Caco-2 (cell line): ENCODE results near the gene KLHL40. TPM values are rescaled to one million over a fixed set of nuclear protein-coding genes. Genes with fewer than 3 reads are reported as not detected.

Experiments used
- BruUV-seq: library from RNA; stranded (reverse); fragments of 400-500 nt; replicated peaks from 2 replicates; lab custom pipeline; 2021; lab: Mats Ljungman, UMichigan
- CTCF ChIA-PET: fragments of 300-600 bp; sonication (Branson Sonifier 250); formaldehyde crosslinking; loops from one replicate; lab custom pipeline; 2022; ENCODE audit warnings: antibody characterized with exemption; lab: Charles Lee
- POLR2A ChIA-PET: fragments of 300-600 bp; sonication (Branson Sonifier 250); formaldehyde crosslinking; loops from one replicate; lab custom pipeline; 2022; ENCODE audit warnings: antibody characterized with exemption; lab: Charles Lee
- DNase-seq, 2 experiments: peaks; one replicate each; pipeline versions ENCODE4 v3.0.0 to v3.0.0-alpha.2; 2020 to 2022
- H3K27me3 ChIP-seq: replicated peaks from 2 replicates; pipeline ENCODE4 v1.6.0; 2011; ENCODE audit warnings: low read length; ENCODE audit not compliant: control insufficient read depth, insufficient read depth
- H3K36me3 ChIP-seq: 2 replicates; pipeline ENCODE4 v1.5.1; 2011; ENCODE audit warnings: low read length; ENCODE audit not compliant: control insufficient read depth, insufficient read depth
- H3K4me1 ChIP-seq: fragments of 250-450 bp; sonication (Bioruptor Pico); 2 replicates; pipeline ENCODE4 v1.5.1; 2020; ENCODE audit warnings: mild to moderate bottlenecking
- H3K4me3 ChIP-seq: 2 replicates; pipeline ENCODE4 v1.5.1; 2011; ENCODE audit warnings: low read depth, mild to moderate bottlenecking, control low read depth, low read length
- H3K9me3 ChIP-seq: fragments of 250-450 bp; sonication (Bioruptor Pico); 2 replicates; pipeline ENCODE4 v1.5.1; 2020; ENCODE audit warnings: mild to moderate bottlenecking, moderate library complexity
- H3K27ac Mint-ChIP-seq: one replicate; pipeline ENCODE4 v1.8.0; 2022; ENCODE audit warnings: mixed read lengths; ENCODE audit not compliant: unreplicated experiment
- H3K27me3 Mint-ChIP-seq: one replicate; pipeline ENCODE4 v1.8.0; 2022; ENCODE audit warnings: mixed read lengths; ENCODE audit not compliant: insufficient read depth, unreplicated experiment
- H3K36me3 Mint-ChIP-seq: one replicate; pipeline ENCODE4 v1.8.0; 2022; ENCODE audit warnings: mild to moderate bottlenecking, mixed read lengths; ENCODE audit not compliant: insufficient read depth, unreplicated experiment
- H3K4me1 Mint-ChIP-seq: one replicate; pipeline ENCODE4 v1.8.0; 2022; ENCODE audit warnings: low read depth, mixed read lengths; ENCODE audit not compliant: unreplicated experiment
- H3K4me3 Mint-ChIP-seq: one replicate; pipeline ENCODE4 v1.8.0; 2022; ENCODE audit warnings: mild to moderate bottlenecking, moderate library complexity, mixed read lengths; ENCODE audit not compliant: unreplicated experiment
- H3K9me3 Mint-ChIP-seq: one replicate; pipeline ENCODE4 v1.8.0; 2022; ENCODE audit warnings: mixed read lengths; ENCODE audit not compliant: unreplicated experiment
- intact Hi-C: fragments of 100-400 bp; cut with micrococcal nuclease; formaldehyde crosslinking; loops from one replicate; pipeline ENCODE4 v1.10.0; 2022; ENCODE audit not compliant: unreplicated experiment
- total RNA-seq: library from RNA; stranded (reverse); gene quantifications from 2 replicates; pipeline ENCODE4 v1.2.3, GENCODE V29; 2022
- TF ChIP-seq, protein P1 (sequence below), 2 experiments: fragments of 200-600 bp in 1 of 2; IDR thresholded peaks; 1 replicate in 1 of 2; 2 replicates in 1 of 2; pipeline versions ENCODE4 v1.5.1 to v1.8.0; 2011 to 2022; ENCODE audit warnings: antibody characterized with exemption in 1 of 2, control low read depth in 1 of 2, inconsistent platforms in 1 of 2, low read depth in 1 of 2, low read length in 1 of 2, mild to moderate bottlenecking in 1 of 2, moderate library complexity in 1 of 2; ENCODE audit not compliant: insufficient read depth in 1 of 2, severe bottlenecking in 1 of 2, unreplicated experiment in 1 of 2

KLHL40 gene
- total RNA-seq, 1 experiment from 2014 or later = not detected

DNA sequence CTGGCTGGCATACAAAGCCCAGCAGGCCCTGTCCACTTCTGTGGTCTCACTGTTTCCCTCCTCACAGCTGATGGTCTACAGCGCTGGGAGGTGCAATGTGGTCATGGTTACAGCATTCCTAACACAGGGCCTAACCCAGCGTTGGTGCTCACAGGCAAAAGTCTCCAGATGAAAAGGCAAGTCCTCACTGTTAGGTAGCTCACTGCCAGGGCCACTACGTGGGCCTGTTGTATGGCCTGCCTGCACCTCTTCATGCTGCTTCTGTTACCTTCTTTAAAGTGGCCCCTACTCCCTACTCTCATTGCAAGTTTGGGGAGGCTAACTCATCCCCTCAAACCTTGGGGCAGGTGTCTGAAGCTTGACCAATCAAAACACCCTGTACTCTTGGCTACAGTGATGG, 56.5 kb downstream of the KLHL40 start:
- TF ChIP-seq, protein P1, sequence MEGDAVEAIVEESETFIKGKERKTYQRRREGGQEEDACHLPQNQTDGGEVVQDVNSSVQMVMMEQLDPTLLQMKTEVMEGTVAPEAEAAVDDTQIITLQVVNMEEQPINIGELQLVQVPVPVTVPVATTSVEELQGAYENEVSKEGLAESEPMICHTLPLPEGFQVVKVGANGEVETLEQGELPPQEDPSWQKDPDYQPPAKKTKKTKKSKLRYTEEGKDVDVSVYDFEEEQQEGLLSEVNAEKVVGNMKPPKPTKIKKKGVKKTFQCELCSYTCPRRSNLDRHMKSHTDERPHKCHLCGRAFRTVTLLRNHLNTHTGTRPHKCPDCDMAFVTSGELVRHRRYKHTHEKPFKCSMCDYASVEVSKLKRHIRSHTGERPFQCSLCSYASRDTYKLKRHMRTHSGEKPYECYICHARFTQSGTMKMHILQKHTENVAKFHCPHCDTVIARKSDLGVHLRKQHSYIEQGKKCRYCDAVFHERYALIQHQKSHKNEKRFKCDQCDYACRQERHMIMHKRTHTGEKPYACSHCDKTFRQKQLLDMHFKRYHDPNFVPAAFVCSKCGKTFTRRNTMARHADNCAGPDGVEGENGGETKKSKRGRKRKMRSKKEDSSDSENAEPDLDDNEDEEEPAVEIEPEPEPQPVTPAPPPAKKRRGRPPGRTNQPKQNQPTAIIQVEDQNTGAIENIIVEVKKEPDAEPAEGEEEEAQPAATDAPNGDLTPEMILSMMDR (IDR thresholded peaks at IDR 0.05; ENCODE audit: insufficient read depth in 1 of 2, low read depth in 1 of 2, low read length in 1 of 2, severe bottlenecking in 1 of 2, unreplicated experiment in 1 of 2) = no peak
- Histone ChIP-seq H3K27me3 (no peaks in the 10 kb centered on the region), H3K4me3 (no peak overlapping the region), H3K36me3 (no peaks in the 10 kb centered on the region), H3K4me1 (no peaks in the 10 kb centered on the region), H3K9me3 (no peaks in the 10 kb centered on the region)
- BruUV-seq = no TSS peak
- H3K4me1 Mint-ChIP-seq = no peaks in the 10 kb centered on the region
- H3K27me3 Mint-ChIP-seq = no peaks in the 10 kb centered on the region
- ChIA-PET POLR2A (no interaction called here), CTCF (no interaction called here)
- intact Hi-C loops = loop anchor here (5.0 kb wide), 1 partner anchor 169 kb away; no protein-coding TSS in a partner anchor
- DNase-seq = no peak
- no peaks in the 10 kb centered on the region for H3K9me3 Mint-ChIP-seq
- H3K4me3 Mint-ChIP-seq = no peak overlapping the region
- no peak overlapping the region for H3K27ac Mint-ChIP-seq
- H3K36me3 Mint-ChIP-seq = no peaks in the 10 kb centered on the region

Other genes with a start within 250 kb of the KLHL40 start
- 3.7 and 3.8 TPM in 2 replicates for gene VIPR1, start 182.9 kb upstream of the KLHL40 start, total RNA-seq
- gene SEC22C, start 103.6 kb upstream of the KLHL40 start, total RNA-seq = 33.4 and 36.4 TPM in 2 replicates
- 37.3 and 38.7 TPM in 2 replicates for gene SS18L2, start 94.7 kb upstream of the KLHL40 start, total RNA-seq
- gene NKTR, start 84.9 kb upstream of the KLHL40 start, total RNA-seq = 66.6 and 67.9 TPM in 2 replicates
- 4.8 and 5.2 TPM in 2 replicates for gene ZBTB47, start 31.8 kb upstream of the KLHL40 start, total RNA-seq
- gene HHATL, start 17.3 kb downstream of the KLHL40 start, total RNA-seq = not detected in 2 replicates
- 0.82 and 1.4 TPM in 2 replicates for gene CCDC13, start 87.7 kb downstream of the KLHL40 start, total RNA-seq
- 108 and 112 TPM in 2 replicates for gene HIGD1A, start 119.0 kb downstream of the KLHL40 start, total RNA-seq
- 3.5 and 4.1 TPM in 2 replicates for gene ACKR2, start 123.9 kb downstream of the KLHL40 start, total RNA-seq
- not detected in 2 replicates for gene CYP8B1, start 190.3 kb downstream of the KLHL40 start, total RNA-seq
- gene ZNF662, start 220.6 kb downstream of the KLHL40 start, total RNA-seq = 10.3 and 13.4 TPM in 2 replicates